OCI-M2 (cell line): Measurements from ENCODE around the gene RUNX3.
"Not testable (repeated sequence)": the region's sequence is repeated elsewhere in the genome, so short reads cannot be mapped to it uniquely, and the experiment has no call there.

Experiments
- DNase-seq: peaks from one replicate; lab custom pipeline; 2025; ENCODE audit not compliant: unreplicated experiment; lab: John Stamatoyannopoulos, UW

RUNX3 gene

GRCh38 chr1:24930260-24931145 lies at the start of gene RUNX3:
Gene RUNX3 (minus strand): TSS chr1:24930276. CDS start chr1:24929868, 408 bp downstream.
- DNase-seq: no peak

DNA sequence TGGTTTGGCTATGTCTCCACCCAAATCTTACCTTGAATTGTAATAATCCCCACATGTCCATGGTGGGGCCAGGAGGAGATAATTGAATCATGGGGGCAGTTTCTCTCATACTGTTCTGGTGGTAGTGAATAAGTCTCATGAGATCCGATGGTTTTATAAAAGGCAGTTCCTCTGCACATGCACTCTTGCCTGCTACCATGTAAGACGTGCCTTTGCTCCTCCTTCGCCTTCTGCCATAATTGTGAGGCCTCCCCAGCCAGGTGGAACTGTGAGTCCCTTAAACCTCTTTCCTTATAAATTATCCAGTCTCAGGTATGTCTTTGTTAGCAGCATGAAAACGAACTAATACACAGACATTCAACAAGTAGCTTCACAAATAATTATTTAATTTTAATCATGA lies 49.2 kb upstream of the RUNX3 start:
- DNase-seq: not testable (repeated sequence)

- no peak for DNase-seq
Measured at GRCh38 chr1:24978383-24979032, 48.4 kb upstream of the RUNX3 start.

DNA sequence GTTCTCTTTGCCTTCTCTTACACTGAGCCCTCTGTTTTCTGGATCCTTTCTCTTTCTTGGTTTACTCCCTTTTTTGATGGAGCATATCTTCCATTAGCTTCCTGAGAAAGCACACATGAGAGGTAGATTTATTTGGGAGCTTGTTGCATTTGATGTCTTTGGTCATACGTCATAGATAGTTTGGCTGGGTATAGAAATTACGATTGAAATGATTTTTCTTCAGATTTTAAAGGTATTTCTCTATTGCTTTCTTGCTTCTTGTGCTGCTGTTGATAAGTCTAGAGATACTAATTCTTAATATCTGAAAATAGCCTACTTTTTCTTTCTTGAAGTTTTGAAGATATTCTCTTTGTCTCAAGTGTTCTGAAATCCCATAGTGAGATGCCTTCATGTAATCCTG lies 45.3 kb upstream of the RUNX3 start:
- no peak for DNase-seq

DNA sequence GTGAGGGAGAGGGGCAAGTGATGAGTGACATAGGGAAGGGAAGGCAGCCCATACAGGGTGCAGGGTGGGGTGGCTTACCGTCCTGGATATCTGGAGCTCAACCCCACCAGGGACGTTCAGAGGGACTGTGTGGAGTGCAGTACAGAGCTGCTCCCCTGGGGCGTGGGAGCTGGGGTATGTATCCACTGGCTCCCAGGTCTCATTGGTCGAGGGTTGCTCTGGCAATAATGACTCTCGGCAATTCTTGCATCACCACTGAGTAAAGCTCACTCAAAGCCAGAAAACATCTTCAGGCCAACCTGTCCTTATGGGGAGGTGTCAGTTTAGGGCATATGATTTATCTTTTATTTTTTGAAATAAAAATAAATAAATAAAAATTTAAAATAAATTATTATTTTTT lies 43.2 kb upstream of the RUNX3 start:
- DNase-seq: no peak

- DNase-seq: no peak
Measured at GRCh38 chr1:24972915-24973242, 42.8 kb upstream of the RUNX3 start.

DNA sequence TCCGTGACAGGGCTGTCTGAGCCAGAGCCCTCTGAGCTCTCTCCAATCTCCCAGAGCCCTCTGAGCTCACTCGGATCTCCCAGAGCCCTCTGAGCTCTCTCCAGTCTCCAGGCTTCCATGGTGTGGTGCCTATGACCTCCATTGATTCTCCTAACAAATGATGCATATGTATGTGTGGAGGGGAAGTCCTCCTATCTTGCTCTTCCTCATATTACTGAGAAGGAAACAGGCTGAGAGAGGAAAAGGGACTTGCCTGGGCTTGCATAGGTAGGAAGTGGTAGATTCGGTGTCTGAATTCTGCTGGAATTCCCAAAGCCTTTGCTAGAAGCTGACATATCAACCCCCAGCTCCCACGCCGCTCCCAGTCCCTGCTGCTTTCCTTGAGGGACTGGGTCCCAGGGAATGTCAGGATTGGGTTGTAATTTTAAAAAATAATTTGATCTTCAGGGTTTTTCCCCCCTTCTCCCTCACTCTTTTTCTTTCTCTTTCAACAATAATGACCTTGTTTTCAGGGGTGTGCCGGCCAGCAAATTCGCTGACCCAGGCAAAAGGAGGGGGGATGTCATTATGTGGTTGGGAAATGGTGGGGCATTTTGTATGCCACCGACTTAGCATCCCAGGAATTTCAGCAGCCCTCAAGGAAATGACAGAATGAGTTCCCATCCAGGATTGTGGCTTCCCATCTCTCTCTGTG lies 42.3 kb upstream of the RUNX3 start:
- no peak for DNase-seq

DNA sequence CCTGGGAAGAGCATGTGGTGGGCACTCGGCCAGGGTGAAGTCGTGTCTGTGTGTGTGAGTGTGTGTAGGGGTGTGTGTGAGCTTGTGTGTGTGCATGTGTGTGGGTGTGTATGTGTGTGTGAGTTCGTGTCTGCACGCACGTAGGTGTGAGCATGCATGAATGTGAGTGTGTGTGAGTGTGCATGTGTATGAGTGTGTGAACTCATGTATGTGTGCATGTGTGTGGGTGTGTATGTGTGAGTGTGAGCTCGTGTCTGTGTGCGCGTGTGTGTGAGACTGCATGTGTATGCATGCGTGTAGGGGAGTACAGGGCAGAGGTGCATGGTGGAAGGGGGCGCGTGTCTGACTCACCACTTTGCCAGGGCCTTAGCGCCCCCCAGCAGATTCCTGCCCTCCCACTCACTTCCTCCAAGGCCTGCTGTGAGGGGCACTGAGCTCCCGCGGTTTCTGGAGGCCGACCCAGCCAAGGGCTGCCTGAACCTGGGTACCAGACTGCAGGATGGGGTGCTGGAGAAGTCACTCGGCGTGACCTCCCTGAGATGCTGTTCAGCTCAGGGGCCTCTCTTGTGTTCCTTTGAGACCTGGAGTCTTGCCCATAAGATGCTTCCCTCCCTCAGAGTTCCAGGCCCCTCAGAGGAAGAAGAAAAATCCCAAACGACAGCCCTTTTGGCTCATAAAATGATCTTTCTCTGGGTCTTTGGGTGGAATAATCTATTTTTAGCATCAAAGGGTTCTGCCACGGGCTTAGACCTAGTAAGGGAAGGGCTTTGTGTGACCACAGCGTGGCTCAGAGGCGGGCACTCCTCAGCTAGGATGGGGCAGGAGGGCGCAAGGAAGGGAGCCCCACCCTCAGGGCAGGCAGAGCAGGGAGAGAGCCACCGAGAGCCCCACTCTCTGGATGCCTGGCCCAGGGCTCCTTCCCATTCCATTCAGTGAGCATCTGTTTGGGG lies 41.1 kb upstream of the RUNX3 start:
- no peak for DNase-seq

DNA sequence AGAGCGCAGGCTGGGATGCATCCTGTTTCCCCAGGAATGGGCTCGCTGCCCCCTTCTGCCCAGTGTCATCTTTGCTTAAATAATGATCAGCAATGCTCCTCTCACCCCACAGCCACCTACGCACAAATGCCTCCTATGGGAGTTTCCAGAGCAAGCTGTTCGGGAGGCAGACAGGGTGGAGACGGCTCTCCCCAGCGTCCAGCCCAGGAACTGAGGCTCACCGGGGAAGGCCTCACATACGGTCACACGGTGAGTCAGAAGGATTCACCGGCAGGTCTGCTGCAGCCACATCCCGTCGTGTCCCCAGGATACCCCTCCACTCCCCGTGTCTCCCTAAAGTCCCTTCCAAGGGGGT lies 40.3 kb upstream of the RUNX3 start:
- DNase-seq: no peak

- no peak for DNase-seq
Measured at GRCh38 chr1:24969596-24970398, 39.7 kb upstream of the RUNX3 start.

DNA sequence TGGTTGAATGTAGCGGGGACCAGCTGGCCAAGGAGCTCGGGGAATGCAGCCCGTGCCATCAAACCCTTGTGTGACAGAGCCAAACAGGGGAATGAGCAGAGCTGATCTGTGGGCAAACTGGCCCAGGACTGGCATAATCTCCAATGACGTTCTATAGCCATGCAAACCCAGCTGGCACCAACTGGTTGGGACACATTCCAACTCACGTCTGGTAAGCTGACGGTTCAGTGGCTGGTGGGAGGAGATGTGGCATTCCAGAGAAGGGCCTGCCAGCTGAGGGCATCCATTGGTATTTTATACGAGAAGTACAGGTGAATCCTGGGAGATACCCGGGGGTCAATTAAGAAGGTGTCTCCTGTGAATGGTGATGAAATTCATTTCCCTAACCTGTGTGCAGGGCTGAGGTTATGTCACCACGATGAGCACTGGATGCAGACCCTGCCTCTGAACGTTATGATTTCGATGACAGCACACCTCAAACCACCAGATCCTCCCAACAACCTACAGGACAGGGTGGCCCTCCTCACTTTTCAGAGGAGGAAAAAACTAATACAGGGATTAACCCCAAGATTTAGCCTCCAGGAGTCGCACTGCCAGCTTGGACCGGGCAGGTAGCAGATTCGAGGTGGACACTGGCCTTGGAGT lies 39.0 kb upstream of the RUNX3 start:
- no peak for DNase-seq

DNA sequence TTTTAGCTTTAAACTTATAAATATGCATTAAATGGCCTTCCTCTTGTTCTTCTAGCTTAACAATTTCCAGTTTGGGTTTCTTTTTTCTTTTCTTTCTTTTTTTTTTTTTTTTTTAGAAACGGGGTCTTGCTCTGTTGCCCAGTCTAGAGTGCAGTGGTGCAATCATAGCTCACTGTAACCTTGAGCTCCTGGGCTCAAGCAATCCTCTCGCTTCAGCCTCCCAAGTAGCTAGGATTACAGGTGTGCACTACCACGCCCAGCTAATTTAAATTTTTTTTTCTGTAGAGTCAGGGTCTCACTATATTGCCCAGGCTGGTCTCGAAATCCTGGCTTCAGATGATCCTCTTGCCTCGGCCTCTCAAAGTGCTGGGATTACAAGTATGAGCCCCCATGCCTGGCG lies 37.9 kb upstream of the RUNX3 start:
- DNase-seq: no peak

DNA sequence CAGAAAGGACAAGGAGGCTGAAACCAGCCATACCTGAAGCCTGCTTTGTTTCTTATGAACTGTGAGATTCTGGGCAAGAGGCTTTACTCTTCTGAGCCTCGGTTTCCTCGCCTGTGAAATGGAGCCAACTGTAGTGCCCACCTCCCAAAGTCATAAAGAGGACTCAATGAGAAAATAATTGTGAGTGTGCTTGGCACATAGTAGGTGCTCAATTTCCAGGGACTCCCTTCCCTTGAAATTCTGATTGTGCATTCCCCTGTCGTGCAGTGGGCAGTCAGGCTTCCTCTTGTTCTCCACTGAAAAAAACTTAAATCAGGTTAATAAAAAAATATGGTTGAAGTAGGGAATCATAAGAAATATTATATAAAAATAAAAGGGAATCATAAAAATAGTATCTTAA lies 37.5 kb upstream of the RUNX3 start:
- DNase-seq: no peak

GRCh38 chr1:24966724-24967346 lies 36.8 kb upstream of the RUNX3 start:
- DNase-seq: no peak

DNA sequence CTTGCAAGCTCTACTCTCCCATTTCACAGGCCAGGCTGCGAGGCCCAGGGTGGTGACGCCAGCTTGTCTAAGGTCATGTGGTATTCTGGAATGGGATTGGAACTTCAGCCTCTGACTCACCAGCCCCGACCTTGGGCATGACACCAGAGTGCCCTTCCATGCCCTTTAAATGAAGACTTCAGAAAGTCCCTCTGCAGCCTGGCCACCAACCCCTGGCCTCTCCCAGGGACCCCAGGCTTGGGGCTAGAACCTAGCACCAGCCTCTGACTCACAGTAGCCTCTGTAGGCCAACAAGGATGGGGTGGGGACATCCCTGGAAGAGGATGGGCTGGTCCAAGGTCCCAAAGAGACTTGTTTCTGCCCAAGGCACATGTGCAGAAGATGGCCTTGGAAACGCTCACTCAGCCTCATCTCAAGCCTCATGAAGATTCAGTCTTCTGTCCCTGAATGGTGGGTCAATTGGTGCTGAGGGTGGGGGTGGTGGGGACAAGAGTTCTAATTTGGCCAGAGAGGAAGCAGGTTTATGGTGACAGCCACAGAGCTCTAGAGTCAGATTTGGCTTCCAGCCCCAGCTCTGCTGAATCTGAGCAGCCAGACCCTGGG lies 36.1 kb upstream of the RUNX3 start:
- DNase-seq: no peak

DNA sequence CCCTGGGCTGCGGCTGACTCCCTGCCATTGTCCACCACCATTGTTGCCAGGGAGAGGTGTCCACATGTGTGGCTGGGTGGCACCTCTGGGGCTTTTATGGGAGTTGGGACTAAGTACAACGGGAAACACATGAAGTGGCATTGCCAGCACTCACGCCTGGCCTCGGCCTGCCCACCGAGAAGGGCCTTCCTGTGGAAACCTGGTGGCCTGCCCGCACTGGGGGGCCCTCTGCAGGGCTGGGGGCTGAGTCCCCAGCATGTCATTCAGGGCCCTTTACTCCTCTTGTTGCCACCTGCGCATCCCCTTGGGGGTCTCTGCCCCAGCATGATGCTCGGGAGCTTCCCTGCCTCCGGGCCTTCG lies 35.5 kb upstream of the RUNX3 start:
- DNase-seq: no peak

GRCh38 chr1:24964811-24965570 lies 34.9 kb upstream of the RUNX3 start:
- no peak for DNase-seq
